ENCODE data around the gene POGLUT3.

GRCh38 chr11:108498816-108499408 lies 728 bp upstream of the POGLUT3 start:
- TF ChIP-seq EZH2 (IDR thresholded peaks at IDR 0.05; ENCODE audit: insufficient read depth, poor library complexity, severe bottlenecking) (no peak), EZH2phosphoT487 (IDR thresholded peaks at IDR 0.05; ENCODE audit: insufficient read depth, low read depth) (no peak)

All from GM23248 (cell line).